Fibroblast of lung (primary cell): ENCODE measurements around the gene RACGAP1.

ENCODE experiments used
- EZH2 ChIP-seq: IDR thresholded peaks from 2 replicates; pipeline ENCODE4 v1.5.1; 2012; ENCODE audit warnings: low read length, control low read depth, mild to moderate bottlenecking; ENCODE audit errors: missing control alignments
- TF ChIP-seq, protein P1 (sequence below), 2 donors: IDR thresholded peaks in 1 of 2; conservative IDR thresholded peaks in 1 of 2; 1 replicate in 1 of 2; 2 replicates in 1 of 2; pipeline ENCODE4 v1.5.1; 2011 to 2012; ENCODE audit warnings: low read length in 2 of 2, control low read depth in 1 of 2, inconsistent platforms in 1 of 2, low read depth in 1 of 2, mild to moderate bottlenecking in 1 of 2

DNA sequence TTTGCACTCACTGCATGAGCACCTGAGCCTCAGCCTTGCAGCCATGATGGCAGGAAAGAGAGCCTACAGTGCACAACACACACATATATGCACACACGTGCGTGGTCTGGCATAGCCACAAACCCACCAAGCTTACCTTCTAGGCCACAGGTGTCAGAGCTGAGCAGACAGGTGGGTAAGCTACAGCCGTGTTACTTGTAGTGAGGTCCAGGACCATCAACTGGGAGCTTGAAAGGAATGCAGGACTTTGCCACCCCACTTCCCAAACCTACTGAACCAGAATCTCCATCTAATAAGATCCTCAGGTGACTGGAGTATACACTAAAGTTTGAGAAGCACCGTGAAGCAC lies 34.8 kb upstream of the RACGAP1 start:
- TF ChIP-seq, protein P1, sequence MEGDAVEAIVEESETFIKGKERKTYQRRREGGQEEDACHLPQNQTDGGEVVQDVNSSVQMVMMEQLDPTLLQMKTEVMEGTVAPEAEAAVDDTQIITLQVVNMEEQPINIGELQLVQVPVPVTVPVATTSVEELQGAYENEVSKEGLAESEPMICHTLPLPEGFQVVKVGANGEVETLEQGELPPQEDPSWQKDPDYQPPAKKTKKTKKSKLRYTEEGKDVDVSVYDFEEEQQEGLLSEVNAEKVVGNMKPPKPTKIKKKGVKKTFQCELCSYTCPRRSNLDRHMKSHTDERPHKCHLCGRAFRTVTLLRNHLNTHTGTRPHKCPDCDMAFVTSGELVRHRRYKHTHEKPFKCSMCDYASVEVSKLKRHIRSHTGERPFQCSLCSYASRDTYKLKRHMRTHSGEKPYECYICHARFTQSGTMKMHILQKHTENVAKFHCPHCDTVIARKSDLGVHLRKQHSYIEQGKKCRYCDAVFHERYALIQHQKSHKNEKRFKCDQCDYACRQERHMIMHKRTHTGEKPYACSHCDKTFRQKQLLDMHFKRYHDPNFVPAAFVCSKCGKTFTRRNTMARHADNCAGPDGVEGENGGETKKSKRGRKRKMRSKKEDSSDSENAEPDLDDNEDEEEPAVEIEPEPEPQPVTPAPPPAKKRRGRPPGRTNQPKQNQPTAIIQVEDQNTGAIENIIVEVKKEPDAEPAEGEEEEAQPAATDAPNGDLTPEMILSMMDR (conservative IDR thresholded peaks at IDR 0.05 in 1 of 2, IDR thresholded peaks at IDR 0.05 in 1 of 2; ENCODE audit: low read depth in 1 of 2, low read length in 2 of 2) = no peak
- TF ChIP-seq EZH2 = no peak
